ENCODE measurements around the gene IRF5.

IRF5 gene

DNA sequence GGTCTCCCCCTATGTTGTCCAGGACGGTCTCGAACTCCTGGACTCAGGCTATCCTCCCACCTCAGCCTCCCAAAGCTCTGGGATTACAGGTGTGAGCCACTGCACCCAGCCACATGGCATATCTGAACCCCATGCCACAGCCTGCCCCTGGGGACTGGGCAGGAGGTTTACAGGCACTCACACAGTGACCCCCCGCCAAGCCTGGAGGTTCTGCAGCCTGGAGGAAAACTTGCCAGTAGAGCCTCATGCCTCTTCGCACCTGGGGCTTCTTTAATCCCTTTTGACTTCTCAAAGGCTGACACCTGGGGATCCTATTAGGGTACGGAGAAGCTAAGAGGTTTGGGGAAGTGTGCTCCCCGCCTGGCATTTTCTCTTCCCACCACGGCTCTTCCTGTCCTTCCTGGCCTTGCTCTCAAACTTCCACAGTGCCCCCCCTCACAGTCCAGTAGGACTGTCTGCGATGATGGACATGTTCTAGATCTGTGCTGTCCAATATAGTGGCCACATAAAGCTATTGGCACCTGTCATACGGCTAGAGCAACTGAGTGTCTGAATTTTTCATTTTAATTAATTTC lies 15.8 kb upstream of the IRF5 start:
- DNase-seq = no peak

DNA sequence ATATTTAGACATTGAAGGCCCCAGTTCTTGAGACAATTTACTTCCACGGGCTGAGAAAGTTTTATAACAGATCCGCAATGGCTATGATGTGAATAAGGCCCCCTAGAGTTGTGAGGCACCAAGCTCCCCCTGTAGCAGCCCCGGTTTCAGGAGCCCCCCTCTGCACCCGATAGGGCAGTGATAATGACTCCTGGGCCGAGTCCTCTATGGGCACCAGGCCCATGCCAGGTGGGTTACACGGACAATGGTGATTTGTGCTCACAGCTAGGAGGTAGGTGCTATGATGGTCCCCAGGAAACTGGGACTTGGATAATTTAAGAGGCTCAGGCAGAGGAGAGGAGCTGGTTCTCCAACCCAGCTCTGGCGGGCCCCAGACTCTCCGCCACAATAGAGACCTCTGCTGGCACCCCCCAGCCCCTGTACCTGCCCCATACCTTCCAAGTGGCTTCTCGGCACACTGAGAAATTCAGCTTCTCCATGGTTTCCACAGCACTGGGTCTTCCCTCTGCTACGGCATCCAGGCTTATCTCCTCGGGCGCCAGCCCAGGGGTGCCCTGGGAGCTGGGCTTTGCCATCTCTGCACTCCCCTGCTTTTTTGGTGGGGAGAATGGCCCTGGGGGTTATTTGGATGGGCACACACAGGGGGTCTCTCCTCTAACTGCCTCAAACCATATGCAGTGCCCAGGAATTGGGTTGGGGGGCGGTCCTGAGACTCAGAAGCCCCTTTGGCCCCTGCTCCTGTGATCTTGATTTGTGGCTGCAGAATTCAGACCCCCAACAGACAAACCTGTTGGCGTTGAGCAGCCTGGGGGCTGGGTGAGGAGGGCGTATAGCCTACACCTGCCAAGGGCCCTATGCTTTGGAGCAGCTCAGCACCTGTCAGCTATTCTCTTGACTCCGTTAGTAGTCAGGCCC lies 15.0 kb upstream of the IRF5 start:
- no peak for DNase-seq

DNA sequence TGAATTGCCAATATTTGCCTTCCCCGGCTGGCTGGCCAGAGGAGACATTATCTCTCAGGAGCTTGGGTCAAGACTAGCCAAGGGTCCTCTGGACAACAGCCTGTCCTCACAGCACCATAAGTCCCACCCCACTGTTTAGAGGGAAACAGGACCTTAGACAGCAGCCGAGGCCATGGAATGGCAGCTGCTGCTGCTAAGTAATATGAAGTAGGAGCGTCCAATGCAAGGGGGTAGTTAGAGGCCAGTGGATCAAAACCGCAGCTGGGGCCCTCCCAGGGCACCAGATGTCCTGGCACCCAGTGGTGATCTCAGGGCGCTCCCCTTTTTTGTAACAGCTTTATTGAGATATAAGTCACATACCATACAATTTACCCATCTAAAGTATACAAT lies 14.3 kb upstream of the IRF5 start:
- DNase-seq = no peak

- no peak for DNase-seq
These were observed 12.8 kb upstream of the IRF5 start for GRCh38 chr7:128924707-128925588.

GRCh38 chr7:128928159-128928813 lies 9.4 kb upstream of the IRF5 start:
- DNase-seq = no peak

GRCh38 chr7:128928882-128929788 lies 8.6 kb upstream of the IRF5 start:
- no peak for DNase-seq

DNA sequence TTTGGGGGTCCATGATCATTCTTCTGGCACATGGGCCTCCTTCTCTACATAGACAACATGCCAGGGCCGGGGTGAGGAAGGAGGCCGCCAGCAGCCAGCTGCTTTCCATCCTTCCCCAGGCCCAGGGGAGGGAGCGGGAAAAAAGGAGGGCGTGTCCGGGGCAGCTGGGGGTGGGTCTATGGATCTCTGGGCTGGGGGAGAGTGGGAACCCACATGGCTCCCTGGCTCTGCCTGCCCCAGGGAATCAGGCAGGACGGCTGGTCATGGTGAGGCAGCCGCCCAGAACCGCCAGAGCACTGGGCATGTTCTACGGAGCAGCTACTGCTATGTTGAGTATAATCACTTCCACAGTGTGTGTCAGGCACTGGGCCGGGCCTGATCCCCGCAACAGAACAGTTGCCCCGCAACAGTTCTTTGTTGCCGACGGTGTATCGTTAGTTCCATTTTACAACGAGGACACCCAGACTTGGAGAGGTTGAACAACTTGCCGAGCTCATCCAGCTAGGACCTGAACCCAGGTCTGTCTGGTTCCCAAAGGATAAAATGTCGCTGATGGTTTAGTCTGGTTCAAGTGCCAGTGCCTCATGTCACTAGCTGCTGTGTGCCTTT lies 6.4 kb upstream of the IRF5 start:
- no peak for DNase-seq

- no peak for DNase-seq
These were observed 5.5 kb upstream of the IRF5 start for GRCh38 chr7:128931965-128932861.

GRCh38 chr7:128932862-128933179 lies 4.9 kb upstream of the IRF5 start:
- DNase-seq = no peak

DNA sequence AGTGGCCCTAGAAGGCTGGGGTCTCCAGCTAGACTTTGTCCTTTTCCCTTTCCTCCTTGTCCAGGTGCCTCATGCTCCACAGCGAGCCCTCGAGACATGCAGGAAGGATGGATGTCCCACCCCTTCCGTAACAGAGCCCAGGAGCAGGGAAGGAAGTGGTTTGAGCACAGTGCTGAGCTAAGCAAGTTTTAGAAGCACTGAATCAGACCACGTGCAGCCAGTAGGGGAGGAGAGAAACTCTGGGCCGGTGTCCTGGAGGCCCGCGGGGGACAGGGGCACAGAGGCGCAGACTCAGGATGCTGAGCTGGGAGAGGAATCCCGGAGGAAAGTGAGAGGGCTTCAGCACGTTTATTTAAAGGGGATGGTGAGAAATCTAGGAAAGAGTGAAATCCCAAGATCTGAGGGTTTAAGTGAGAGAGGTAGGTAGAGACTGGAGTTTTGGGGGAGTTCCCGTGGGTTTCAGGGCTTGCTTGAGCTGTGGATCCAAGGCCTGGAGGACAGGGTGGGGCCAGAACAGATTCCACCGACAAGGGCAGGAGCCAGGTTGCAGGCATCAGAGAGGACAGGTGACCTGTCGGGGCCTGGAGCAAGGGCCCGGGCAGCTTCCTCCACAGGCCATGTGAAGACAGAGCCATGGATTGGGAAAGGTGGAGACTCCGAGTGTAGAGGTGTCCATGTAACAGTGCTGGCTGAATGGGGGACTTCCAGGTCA lies 4.4 kb upstream of the IRF5 start:
- DNase-seq = no peak

DNA sequence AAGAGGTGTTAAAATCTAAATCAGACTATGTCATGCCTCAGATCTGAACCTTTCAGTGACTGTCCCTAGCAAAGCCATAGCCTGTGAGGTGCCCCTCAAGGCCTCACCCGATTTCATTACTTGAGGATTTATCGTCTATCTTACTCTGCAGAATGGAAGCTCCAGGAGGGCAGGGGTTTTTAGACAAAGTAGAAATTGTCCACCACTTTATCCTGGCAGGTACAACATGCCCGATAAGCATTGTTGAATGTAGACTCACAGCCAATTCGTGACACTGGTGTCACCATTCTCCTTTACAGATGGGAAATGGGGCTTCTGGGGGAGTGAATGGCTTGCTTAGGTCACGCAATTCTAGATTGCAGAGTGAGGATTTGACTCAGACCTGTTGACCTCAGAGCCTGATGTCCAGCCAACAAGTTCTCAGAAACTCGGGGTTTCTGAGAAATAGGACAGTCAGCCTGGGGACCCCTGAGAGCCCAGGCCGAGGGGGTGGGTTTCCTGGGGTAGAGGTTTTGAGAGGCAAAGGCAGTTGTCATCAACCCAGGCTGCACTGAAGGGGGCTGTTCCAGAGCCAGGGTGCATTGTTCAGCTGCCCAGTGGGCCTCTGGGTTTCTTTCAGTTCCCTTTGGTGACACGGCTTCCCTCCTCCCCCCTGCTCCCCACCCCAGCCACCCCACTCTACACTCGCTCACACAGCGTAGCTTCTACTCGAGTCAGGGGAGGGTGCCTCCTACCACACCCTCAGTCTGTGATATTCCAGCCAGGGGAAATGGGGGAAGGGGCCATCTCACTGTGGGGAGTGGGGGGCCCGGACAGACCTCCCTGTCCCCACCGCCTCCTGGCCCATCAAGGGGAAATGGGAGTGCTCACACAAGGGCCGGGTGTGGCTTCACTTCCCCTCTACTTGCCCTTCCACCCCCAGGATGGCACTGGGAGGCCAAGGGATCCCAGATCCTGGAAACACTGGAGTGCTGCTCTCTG lies 3.1 kb upstream of the IRF5 start:
- no peak for DNase-seq

DNA sequence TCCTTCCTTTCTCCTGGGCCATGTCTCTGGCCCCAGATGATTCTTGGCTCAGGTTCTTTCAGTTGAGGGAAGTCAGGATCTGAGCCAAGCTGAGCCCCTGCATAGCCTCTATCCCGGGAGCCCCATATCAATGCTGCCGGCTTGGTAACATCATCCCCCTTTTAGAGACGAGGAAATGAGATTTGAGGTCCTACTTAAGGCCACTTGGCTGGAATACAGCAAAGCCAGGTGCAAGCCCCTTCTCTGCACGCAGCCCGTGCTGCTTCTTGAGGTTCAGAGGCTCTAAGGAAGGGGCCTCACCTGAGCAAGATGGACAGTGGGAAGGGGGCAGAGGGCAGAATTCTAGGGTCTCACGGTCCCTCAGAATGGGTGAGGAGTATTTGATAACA lies 2.4 kb upstream of the IRF5 start:
- DNase-seq = no peak

DNA sequence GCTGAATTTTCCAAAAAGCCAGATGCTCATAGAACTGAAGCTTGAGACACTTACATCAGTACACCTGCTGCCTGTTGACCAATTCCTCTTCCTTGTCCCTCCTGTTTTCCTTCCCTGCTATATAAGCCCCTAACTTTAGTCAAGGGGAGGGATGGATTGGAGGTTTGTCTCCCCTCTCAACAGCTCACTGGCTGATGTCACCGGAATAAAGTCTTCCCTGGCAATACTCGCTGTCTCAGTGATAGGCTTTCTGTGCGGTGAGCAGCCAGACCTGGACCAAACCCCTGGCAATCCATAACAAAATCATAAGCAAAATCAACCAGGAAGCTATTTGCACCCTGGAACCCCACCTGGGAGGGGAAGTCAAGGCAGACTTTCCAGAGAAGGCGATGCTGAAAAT lies 929 bp upstream of the IRF5 start:
- DNase-seq = no peak

DNA sequence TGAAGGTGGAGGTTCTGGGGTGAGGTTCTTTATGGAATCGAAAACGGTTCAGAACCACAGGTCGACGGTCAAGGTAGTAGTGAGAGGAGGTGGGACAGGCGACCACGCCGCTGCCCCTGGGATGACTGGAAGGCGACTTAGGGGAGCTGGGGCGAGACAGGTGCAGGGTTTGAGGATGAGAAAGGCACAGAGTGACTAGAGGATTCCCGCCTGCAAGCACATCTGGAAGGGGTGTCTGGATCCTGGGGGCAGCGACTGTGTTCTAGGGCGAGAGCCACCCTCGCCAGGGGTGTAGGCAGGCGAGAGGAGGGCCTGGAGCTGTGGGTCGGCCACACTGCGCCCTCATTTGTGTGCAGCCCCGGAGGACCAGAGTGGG lies 468 bp upstream of the IRF5 start:
- no peak for DNase-seq

DNA sequence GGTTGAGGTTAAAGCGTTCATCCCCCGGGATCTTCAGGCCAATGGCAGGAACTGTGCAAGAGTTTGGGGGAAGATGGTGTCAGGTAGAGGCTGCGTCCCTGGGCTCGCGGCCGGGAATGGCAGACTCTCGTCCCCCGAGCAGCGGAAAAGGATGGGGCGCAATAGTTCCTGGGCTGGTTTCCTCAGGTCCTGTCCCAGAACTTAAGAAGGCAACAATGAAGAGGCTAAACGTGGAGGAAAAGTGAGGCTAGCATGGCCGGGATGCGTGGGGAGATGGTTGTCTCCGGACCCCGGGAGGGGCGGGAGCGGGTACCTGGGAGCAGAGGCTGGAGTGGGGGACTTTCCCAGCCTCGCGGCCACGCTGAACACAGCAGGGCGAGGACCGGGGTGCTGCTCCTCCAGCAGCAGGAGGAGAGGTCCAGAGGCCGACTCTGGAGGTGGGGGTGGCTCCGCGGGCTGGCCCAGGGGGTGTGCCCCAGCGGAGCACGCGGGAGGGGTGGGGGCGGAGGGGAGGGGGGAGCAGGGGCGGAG lies 882 bp downstream of the IRF5 start:
- DNase-seq = no peak

DNA sequence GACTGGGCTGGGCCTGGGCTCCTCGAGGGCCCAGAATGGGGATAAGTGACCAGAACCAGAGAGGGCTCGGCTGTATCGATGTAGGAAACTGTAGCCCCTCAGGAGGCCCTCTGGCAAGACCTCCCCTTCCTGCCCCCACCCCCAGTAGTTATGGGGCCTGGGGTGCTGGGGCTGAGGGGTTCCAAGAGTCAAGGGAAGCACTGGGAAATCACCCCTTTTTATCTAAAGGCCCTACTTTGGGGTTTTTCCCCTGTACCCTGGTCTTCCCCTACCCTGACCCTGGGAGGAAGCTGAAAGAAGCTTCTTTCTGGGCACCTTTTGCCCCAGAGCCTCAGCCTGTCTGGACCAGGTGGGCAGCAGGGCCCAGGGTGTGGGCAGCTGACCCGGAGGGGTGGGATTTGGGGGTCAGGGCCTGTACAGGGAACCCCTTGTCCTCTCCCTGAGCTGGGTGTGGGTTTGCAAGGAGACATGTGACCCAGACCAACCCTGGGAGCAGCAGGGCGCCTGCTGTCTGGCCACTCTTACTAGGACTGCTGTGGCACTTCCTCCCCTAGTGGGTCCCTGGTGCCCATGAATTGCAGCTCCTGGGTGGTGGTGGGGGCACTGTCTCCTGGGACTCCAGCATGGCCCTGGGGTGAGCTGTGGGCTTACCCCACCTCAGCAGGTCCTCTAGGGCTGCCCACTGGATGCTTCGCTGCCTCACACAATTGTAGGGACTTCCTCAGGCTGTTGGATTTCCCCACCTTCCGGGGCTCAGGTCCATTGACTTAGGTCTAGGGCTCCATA lies 1.5 kb downstream of the IRF5 start:
- no peak for DNase-seq

DNA sequence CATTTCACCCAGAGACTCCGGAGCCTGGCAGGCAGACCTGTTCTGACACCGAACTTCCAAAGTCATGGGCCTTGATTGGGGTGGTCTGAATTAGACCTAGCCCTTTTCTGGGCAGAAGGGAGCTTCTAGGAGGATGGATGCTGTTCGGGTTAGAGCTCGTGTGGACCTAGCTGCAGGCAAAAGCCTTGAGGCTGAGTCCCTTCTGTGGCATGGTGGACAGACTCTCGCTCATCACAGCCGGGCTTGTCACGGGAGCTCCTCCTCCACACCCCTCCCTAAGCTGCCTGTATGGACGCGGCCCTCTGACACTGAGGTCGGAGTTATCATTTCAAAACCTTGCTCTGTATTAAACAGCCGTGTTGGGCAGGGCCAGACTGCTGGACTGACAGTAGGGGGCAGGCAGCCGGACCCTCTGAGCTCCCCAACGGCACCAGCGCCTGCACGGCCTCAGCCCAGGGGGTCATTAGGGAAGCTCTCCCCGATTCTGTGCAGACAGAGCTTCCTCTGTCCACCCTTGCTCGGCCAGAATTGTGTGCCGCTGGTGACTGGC lies 2.2 kb downstream of the IRF5 start:
- no peak for DNase-seq

All from activated CD4-positive, alpha-beta T cell treated with anti-CD3 and anti-CD28 coated beads, Interleukin-2, amount 50 U/mL, for 1 hour (primary cell).